ENCODE results near the gene THRA.

THRA gene

GRCh38 chr17:40027614-40028012 lies 35.2 kb upstream of the THRA start:
- DNase-seq, result no peak

DNA sequence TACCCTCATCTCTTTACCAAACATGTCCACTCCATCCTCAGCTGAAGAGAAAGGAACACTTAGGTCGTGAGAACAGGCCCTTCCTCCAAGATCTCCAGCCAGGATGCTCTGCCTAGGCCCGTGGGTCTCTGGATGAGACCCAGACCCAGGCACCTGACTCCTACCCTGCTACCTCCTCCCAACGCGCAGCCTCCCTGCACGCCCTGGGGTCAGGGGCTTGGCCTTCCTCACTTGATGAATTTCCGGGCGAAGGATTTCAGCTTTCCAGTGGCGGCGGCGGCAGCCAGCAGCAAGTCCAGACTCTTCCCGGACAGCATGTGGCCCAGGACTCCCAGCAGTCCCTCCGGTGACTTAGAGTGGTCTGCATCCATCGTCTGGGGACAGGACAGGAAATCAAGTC lies 34.2 kb upstream of the THRA start:
- no peak for DNase-seq

DNA sequence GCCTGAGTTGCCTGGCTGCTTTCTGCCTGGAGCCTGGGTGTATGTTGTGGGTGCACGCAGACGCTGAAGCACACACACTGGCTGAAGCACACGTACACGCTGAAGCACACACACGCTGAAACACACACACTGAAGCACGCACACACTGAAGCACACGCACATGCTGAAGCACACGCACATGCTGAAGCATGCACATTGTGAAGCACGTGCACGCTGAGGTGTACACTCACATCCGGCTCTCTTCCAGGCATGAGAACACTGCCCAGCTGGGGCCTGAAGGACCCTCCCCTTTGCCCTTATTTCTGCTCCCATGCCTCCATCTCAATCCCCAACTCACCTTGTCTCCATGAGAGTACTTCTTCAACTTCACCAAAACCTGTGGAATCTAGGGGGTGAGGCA lies 31.1 kb upstream of the THRA start:
- DNase-seq, result no peak

GRCh38 chr17:40032322-40033320 lies 30.1 kb upstream of the THRA start:
- no peak for DNase-seq

DNA sequence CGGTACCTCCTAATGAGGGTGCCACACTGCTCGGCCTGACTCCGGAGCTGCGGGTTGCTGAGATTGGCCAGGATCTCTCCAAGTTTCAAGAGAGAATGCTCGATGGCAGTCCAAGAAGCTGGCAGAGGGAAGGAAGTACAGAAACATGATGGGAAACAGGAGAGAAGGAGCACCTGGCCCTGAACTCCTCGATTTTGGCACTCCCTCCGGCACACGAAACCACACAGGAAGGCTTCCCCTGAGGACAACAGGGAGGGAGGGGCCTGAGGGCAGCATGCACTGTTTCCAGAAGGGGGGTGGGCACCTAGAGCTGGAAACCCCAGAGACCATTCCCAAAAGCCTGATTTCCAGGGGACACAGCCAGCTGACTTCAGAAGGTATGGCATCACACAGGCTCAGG lies 29.4 kb upstream of the THRA start:
- no peak for DNase-seq

- DNase-seq, result no peak
Measured at GRCh38 chr17:40034426-40035161, 28.2 kb upstream of the THRA start.

- no peak for DNase-seq
Measured at GRCh38 chr17:40035162-40035559, 27.6 kb upstream of the THRA start.

DNA sequence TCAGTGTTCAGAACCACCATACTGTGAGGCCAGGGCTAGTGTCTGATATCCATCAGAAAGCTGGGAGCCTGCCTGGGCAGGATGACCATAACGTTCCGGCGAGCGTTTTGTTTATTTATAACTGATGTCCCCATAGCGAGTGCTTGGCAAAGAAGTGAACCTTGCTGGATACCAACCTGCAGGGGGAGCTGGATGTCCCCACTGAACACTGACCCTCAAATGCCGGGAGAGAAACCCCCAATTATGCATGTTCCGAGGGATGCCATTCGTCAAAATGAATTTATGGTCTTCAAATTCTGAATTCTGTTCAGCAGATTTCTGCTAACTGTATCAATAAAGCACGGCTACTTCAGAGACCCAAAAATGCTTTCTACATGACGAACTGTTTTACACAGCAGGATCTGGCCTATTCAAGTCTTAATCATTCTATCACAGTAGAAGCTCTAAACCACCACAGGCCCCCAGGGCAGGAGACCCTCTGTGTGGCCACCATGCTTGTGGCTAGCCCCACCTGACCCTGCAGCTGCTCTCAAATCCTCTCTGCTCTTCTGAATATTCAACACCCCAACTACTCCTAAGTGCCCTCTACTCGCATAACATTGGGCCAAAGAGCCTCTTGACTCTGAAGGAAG lies 23.8 kb upstream of the THRA start:
- no peak for DNase-seq

DNA sequence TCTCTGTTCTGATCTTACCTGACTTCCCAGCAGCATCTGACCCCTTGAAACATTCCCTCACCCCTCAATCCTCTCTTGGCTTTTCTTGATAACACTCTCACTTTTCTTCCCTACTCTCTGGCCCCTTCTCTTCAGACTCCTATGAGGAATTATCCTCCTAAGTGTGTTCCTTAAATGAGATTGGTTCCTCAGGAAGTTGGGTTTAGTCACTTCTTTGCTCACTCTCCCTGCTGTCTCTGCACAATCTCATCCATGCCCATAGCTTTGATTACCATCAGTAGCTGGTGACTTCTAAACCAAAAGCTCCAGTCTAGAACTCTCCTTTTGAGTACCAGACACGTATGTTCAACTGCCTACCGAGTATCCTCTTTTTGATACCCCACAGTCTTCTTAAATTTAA lies 21.6 kb upstream of the THRA start:
- DNase-seq, result no peak

DNA sequence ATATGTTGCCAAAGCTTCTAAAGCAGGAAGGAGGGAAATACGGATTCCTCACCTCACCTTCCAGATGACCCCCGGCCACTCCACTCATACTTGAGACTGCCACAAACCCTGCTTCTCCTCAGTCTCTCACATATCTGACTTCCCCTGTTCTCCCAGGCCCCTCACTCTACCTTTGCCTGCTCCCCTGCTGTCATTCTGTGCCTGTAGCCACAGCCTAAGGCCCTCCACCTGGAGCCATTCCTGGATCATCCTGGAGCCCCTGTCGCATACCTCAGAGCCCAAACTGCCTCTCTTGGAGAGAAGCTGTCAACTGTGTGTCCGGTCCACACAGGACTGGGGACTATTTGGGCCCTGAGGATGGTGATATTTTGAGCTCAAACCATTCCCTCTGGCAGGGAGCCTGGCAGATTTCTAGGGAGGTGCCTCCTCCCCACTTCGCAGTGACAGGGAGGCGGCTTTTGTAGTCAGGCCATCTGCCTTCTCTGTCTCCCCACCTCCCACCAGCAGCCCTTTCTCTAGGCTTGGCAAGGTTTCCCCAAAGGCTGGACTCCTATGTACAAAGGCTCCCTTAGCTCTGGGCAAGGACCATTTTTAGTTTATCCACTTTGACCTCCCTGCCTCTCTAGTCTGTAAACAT lies 6.3 kb upstream of the THRA start:
- DNase-seq, result no peak

- DNase-seq, result no peak
Measured at GRCh38 chr17:40058186-40058784, 4.5 kb upstream of the THRA start.

DNA sequence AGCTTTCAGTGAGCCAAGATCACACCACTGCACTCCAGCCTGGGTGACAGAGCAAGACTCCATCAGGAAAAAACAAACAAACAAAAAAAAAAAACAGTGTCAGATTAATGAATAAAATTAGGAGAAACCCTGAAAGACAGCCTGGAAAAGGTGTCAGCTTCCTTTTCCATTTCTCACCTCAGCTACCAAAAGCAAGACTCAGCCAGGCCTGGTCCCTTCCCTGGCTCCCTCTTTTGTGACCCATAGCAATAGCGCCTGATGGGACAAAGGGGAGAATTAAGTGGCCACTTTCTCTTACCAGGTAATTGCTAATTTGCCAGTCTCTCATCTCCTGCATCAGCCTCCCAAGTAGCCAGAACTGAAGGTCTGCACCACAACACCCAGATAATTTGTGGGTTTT lies 3.9 kb upstream of the THRA start:
- DNase-seq, result no peak

- DNase-seq, result no peak
Measured at GRCh38 chr17:40059729-40060475, 2.9 kb upstream of the THRA start.

GRCh38 chr17:40060887-40061608 lies 1.7 kb upstream of the THRA start:
- no peak for DNase-seq

DNA sequence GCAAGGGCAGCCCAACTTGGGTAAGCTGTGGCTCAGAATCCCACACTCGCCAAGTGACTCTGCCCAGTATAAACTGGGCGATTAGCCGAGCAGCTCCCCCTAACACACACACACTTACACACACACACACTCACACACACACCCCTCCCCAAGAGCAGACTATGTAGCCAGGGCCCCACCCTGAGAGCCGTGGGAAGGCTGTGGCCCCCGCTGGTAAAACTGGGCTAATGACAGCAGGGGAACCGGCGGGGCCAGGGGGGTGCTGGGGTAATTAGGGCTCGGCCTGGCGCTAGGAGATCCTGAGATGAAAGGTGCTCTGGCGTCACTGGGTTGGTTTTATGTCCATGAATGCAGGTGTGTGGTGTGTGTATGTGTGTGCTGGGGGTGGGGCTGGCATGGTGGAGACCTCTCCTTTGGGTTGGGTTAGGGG lies 1.1 kb upstream of the THRA start:
- no peak for DNase-seq

GRCh38 chr17:40063187-40063771 lies 514 bp downstream of the THRA start:
- DNase-seq, result no peak

DNA sequence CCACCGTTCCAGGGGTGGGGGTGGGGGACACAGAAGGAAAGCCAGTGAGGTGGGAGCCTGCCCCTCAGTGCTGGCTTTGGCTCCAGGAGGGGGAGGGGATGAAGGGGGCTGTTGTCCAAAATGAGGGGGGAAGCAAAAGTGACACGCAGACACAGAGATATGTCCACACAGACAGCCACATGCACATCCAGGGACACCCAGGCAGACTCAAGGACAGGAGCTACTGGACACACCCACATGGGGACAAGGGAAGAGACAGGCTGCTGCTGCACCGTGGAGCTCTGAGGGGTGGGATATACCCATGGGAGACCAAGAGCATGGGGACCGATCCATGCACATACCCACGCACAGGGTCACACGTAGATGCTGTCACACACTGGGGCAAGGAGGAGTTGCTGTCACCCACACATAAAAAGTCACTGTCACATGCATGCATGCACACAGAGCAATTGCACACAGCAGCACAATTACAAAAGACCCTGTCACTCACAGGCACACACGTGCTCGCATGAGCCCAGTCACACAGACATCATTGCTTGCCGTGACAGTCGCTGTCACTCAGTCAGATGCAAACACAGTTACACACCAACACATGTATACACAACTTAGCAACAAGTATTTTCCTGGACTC lies 1.3 kb downstream of the THRA start:
- DNase-seq, result no peak

GRCh38 chr17:40064971-40065768 lies 2.4 kb downstream of the THRA start:
- DNase-seq, result no peak

DNA sequence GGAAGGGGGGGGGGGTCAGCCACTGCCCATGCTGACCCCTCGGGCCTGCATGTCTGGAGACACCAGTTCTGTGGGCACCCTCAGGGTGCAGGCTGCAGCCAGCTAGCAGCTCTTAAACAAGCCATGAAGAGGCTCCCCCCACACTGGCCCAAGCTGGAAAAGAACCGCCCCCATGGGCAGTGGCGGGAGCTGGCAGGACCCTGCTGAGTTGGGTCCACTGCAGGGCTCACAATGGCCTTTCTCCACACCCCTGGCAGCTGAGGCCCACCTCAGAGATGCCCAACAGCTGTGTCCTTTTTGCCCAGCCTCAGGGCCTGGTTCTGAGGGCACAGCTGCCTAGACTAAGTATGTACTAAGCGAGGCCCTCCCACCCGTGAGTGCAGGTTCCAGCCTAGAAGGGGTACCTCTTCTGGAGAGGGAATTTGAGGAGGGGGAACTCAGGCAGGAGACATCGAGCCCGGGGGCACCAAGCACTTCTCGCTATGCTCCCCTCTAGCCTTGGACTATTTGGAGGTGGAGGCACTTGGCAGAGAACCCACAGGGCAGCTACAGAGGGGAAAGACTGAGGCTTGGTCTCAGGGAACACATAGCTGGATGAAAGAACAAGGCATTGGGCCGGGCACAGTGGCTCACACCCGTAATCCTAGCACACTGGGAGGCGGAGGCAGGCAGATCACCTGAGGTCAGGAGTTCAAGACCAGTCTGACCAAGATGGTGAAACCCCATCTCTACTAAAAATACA lies 3.2 kb downstream of the THRA start:
- DNase-seq, result no peak
